Measurements from ENCODE around the gene SERINC5.
A peak's percentile ranks its signal among the peaks of the same experiment; 100 is the strongest.

The SERINC5 gene

DNA sequence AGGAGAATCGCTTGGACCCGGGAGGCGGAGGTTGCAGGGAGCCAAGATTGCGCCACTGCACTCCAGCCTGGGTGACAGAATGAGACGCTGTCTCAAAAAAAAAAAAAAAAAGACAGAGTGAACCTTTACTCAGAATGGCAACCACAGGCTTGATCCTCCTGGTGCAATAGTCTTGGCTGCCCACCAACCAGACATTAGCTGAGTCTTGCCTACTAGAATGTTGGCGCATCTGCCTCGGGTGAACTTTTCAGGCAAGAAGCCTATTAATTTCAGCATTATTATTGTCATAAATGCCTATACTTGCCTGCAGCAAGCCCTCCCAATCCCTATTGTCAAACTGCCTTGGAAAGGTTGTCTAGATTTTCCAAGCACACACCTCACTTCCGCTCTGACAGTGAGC is 4.2 kb downstream of the SERINC5 start:
- DNase-seq: no peak

DNA sequence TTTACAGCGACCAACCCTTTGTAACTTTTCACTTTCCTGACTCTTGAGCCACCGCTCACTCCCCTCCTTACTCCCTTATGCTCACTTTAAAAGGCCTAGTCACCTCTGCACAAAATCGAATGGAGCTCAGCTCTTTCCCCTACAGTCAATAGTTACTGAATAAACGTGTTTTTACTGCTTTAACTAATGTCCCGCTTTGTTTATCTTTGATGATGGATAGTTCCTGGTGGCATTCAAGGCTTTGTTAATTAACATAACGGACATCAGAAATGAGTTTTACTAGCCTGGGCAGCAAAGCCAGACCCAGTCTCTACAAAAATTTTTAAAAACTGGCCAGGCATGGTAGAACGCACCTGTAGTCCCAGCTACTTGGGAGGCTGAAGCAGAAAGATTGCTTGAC is 5.0 kb downstream of the SERINC5 start:
- no peak for DNase-seq

DNA sequence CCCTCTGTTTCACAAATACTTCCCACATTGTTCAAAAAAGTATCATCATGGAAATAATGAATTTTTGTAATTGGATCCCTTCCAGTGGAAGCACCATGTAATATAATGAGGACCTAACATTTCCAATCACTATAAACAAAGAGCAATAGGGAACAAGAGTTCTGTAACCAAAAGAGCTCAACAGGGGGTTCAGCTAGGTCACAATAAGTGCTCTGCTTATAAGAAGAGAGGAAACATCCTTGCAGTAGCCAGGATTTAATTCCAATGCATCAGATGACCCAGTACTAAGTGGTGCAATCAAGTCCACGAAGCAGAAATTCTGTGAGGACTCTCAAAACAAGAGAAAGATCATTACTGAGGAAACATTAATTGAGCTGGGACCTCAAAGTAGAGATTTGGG is 5.9 kb downstream of the SERINC5 start:
- DNase-seq: no peak

DNA sequence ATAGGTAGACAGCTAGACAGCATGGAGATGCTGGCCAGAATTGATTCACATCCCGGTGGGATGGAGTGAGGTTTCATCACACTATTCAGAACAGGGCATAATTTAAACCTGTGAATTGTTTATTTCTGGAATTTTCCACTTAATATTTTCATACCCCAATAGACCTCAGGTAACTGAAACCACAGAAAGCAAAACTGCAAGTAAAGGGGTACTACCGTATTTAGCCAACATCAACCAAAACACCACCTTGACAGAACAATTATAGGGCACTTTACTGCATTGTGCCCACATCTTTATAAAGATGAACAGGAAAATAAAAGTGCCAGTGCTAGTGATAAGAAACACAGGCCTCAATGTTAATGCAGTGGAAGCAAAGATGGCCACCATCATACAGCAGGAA is 7.5 kb downstream of the SERINC5 start:
- no peak for DNase-seq

DNA sequence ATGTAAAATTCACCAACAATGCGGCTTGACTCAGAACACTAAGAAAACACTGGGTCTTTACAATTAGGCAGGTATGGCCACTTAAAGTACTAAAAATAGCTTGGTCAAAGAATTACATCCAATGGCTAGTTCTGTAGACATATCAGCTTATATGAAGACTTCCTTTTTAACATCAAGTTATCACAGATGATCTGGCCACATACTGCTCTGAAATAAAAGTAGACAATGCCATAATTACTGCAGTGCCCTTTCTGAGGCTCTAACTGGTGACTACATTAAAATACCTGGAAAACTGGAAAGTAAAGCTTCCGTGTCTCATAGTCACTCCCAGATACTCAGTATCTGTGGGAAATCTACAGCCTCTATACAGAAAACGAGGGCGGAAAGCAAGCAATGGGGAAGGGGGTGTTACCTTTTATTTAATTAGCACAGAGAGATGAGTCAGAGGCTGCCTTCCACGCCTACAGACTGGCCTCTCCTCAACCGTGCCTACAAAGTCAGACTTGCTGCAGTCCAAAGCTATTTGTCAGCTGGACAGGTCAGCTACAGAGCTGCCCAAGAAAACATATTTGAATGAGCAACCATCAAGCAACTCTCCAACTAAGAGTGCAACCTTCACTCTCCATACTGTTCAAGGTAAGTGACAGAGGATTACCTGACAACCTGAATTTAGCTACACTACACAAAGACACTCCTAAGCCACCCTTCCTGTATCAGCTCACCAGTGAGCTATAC is 8.7 kb downstream of the SERINC5 start:
- no peak for DNase-seq

DNA sequence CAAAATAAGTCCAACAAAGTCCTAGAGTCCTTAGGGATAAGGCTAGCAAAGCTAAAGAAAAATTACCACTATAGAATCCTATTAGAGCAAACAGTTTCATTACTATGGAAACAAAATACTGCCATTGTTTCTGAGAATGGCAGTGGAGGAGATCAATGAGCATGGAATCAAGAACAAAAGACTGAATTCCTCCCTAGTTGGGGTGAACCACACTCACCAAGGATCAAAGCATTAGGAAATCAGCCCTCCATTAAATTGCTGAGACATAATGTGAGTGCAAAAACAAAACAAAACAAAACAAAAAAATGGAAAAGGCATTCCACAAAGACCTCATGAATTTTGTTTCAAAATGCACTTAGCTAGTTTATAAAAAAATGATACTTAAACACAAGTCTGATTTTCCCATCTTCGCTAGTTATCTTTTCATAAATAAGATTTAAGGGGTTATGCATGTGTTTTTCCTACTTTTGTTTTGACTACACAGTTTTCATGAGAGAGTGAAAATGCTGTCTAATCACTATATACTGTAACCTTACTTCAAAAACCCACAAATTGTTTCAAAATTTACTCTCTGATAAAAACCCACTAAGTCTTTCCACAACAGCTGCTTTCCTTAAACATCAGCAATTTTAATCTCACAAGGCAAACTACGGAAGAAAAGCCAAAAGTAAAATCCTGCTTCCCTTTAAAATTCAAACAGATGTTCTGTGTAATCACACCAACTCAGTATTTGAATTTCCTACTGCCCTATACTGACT is 9.7 kb downstream of the SERINC5 start:
- DNase-seq: no peak

DNA sequence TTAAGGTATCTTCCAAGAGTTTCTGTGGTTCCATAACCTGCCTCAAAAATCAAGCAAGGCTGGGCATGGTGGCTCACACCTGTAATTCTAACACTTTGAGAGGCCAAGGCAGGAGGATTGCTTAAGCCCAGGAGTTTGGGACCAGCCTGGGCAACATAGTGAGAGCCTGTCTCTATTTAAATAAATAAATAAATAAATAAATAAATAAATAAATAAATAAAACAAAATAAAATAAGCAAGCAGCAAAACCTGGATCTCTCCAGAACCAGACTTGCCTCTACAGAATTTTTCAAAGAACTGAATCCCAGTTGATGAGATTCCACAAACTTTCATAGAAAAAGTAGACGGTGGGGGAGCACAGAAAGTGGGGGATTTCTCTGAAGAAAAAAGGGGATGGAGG is 12.3 kb downstream of the SERINC5 start:
- no peak for DNase-seq

DNA sequence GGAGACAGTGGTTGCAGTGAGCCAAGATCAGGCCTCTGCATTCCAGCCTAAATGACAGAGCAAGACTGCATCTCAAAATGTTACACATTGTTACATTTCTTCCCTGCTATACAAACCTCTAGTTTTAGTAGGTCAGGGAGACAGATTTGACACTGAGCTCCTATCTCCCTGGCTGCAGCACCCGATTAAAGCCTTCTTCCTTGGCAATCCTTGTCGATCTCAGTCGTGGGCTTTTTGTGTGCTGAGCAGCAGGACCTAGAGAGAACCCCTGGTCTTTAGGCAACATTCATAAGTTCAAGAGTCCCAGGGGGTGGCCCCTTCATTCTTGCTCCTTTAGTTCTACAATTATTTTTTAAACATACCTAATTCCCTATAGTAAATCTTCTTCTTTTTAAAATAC is 13.0 kb downstream of the SERINC5 start:
- DNase-seq: no peak

DNA sequence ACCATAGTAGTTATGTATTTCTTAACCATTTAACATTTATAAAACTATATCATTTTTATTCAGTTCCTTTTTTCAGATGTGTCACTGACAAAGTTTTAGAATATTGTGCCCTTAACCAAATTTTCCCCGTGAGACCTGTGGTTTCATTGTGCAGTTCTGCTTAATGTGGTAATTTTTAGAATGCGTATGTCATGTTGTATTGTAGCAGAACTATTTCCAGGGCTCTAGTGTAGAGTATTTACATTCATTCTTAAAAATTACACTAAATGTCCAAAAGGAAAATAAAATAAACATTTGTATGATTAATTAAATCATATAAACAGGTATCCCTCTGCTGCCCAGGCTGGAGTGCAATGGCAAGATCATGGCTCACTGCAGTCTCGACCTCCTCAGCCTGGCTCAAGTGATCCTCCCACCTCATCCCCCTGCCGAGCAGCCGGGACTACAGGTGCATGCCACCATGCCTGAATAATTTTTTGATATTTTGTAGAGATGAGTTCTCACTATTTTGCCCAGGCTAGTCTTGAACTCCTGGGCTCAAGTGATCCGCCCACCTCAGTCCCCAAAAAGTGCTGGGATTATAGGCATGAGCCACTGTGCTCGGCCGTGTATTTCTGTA is 15.4 kb downstream of the SERINC5 start:
- no peak for DNase-seq

DNA sequence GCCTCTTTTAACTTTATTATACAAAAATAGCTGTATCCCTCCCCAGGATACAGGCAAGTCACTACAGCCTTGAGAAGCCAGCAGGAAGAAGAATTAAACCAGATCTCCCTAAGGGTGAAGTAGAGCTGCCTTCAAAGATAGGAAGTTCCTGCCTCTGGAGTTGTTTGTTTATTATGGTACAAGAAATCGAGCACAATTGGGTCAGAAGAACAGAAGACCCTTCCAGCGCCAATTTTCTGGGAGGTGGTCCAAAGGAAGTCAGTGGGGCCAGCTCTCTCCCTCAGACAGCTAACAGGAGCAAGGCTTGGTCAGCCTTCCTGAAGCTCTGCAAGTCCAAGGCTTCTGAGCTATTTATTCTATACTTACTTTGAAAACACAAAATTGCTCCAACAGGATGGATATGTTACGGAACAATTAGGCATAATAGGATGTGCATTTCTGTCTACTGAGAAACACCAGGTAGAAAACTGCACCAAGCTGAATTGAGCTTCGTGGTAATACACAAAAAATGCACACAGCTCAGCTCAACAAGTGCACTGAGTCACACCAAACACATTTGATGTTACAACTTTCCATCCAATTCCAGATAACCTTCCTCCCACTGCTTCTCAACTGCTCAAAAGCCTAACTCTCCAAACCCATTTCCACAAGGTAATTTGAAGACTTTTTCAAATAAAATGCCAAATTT is 16.0 kb downstream of the SERINC5 start:
- peak; percentile 31 for DNase-seq

DNA sequence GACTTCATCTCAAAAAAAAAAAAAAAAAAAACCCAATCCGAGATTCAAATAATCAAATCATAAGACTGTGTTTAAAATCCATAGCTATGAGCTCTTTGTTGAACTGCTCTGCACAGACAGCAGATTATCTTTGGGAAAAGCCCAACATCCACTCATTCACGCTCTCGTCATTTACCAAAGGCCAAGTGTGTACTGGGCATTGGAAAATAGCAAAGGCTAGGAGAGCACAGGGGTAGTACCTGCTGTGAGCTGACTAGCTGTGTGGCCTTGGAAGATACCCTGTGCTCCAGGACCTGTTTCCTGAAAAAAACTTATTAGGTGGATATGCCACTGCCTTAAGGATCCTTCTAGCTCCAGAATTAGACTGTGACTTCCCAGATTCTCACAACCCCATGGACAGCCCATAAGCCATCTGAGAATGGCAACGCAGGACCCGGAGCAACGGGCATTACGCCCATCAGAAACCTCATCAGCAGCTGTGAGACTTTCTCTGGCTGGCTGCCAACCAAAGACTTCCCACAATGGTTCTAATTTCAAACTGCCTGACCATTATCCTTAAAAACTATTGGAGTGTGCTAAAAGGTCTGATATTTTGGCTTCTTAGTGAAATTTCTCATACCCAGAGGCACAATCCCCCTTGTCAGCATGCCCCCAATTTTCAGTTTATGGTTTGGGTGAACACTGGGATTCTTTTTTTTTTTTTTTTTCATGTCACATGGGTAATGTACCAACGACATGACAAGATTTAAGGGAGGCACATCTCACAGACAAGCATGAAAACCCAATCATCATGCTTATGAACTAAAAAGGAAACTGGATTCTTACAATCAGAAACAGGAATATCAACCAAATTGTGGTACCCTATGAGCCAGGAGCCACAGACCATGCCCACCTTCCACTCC is 16.8 kb downstream of the SERINC5 start:
- DNase-seq: peak; percentile 82

DNA sequence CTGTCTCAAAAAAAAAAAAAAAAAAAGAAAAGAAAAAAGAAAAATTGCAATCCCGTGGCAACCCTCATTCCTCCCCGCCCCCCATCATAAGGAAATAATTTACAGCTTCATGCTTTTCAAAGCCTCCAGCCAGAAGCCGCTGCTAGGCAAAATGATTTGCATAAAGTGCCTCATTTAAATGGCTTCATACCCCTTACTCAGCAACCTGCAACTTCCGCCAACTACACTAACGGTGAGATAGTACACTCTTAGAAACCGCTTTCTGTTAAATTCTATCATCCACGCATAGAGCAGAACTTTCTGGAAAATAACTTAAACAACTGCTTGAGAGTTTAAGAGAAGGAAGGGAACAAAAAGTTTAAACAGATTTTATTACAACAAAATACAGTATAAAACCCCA is 17.8 kb downstream of the SERINC5 start:
- no peak for DNase-seq

DNA sequence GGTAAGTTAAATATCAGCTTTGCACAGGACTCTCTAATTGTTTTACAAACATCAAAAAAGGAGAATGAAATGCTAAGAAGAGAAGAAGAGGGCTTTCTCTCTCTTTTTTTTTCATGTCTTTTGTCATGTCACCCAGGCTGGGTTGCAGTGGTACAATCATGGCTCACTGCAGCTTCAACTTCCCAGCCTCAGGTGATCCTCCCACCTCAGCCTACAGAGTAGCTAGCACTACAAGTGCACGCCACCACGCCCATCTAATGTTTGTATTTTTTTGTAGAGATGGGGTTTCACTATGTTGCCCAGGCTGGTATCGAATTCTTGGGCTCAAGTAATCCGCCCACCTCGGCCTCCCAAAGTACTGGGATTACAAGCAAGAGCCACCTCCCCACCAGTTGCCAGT is 18.6 kb downstream of the SERINC5 start:
- no peak for DNase-seq

DNA sequence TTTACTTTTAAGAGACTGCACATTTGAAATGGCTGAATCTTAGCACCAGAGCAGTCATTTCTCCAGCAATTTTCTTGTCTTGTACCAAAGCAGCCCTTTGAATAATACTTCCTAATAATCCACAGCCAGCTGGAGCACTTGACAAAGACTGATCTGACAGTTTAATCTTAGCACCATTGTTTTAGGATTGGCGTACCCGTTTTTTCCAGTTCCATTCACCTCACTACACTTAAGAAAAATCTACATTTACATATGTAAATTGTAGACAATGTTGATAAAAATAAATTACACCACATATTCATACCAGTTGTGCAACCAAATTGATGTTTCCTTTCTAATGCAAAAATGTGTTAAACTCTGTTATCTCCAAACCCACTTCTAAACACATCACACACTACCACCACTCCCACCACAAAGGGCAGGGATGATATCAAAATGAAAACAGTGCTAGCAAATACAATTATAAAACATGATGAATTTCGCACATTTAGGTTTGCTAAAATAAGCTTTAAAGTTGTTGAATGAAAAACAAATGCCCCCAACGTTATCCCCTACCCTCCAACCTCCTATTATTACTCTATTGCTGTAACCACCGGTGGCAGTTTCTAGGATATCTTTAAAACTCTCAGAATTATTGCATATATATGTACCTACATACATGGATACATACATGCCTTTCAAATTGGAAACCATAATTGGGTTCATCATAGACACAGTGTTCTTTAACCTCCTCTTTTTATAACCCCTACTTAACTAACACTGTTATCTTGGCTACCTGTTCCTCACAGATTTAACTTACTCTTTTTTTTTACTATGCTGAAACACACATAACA is 21.5 kb downstream of the SERINC5 start:
- DNase-seq: no peak

DNA sequence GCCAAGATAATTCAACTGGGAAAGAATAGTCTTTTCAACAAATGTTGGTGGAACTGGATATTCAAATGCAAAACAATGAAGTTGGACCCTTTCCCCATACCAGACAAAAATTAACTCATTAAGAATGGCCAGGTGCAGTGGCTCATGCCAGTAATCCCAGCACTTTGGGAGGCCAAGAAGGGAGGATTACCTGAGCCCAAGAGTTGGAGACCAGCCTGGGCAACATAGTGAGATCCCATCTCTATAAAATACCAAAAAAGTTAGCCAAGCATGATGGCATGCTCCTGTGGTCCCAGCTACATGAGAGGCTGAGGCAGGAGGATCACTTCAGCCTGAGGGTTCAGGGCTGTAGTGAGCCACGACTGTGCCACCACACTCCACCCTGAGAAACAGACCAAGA is 24.2 kb downstream of the SERINC5 start:
- DNase-seq: no peak

DNA sequence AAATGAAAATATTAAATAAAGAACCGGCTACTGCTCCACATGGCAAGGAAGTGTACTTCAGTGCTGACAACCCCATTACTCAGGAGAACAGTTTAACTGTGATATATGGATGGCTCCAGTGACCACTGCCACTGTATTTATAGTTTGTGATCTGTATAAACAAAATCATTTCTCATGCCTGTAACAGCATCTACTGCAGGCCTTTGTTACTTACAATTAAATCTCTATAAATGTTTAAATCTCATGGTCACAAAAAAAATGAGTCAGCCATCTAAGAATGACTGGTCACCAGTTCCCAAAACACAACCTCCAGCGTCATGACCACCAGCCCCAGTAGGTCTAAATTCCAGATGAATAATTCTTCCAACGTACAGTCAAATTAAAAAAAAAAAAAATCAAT is 24.6 kb downstream of the SERINC5 start:
- no peak for DNase-seq

DNA sequence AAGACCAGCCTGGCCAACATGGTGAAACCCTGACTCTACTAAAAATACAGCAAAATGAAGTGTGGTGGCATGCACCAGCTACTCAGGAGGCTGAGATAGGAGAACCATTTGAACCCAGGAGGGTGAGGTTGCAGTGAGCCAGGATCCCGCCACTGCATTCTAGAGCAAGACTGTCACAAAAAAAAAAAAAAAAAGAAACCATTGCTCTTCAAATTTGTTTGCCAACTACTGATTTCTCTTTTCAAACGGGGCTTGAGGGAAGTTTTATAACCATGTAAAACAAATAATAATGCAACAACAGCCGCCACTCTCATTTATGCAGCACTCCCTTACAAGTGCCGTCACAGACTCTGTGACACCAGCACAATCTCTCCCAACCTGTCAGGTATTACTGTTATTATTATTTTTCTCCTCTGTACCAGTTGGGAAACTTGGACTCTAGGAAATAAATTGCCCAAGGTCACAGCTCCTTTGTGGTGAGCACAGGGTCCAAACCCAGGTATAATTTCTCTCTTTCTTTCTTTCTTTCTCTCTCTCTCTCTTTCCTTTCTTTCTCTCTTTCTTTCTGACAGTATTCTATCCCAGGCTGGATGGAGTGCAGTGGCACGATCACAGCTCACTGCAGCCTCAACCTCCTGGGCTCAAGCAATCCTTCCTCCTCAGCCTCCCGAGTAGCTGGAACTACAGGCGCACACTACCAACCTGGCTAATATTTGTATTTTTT is 25.4 kb downstream of the SERINC5 start:
- no peak for DNase-seq

DNA sequence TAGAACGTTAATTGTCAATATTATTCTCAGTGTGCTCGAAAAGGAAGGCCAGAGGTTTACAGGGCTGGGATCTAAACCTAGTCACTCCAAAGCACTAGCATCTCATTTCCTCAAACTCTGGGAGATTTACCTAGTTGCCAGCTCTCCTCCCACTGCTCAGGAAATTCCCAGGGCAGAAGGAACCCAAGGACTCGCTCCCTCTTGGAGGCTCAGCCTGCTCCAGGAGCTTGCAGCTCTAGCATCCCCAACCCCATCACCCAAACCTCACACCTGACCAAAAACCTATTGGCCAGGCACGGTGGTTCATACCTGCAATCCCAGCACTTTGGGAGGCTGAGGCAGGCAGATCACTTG is 26.0 kb downstream of the SERINC5 start:
- DNase-seq: no peak

DNA sequence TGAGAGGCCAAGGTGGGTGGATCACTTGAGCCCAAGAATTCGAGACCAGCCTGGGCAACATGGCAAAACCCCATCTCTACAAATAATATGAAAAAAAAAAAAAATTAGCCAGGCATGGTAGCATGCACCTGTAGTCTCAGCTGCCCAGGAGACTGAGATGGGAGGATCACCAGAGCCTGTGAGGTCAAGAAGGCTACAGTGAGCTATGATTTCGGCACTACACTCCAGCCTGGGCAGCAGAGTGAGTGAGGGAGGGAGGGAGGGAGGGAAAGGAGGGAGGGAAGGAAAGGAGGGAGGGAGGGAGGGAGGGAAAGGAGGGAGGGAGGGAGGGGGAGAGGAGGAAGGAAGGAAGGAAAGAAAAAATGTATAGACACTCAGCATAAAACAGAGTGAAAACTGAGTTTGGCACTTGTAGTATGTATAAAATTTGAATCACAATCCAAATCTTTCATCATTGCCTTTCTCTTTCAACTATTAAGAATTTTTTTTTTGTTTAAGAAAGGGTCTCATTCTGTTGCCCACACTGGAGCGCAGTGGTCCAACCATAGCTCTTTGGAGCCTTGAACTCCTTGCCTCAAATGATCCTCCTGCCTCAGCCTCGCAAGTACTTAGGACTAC is 27.8 kb downstream of the SERINC5 start:
- no peak for DNase-seq

DNA sequence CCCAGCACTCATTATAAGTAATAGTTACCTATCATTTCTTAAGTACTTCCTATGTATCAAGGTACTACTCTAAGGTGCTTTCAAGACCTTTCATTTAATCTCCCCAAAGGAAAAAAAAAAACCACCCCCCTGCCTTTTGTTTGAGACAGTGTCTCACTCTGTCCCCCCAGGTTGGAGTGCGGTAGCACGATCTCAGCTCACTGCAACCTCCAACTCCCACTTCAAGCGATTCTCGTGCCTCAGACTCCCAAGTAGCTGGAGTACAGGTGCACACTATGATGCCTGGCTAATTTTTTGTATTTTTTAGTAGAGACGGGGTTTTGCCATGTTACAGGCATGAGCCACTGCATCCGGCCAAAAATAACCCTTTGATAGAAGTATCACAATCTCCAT is 29.9 kb downstream of the SERINC5 start:
- no peak for DNase-seq

Data from midbrain (tissue), 1 donor.